OCI-LY7 (cell line): Measurements from ENCODE around the gene CXCL8. TPM values are rescaled to one million over a fixed set of nuclear protein-coding genes. Genes with fewer than 3 reads are reported as not detected.

Experiments used
- BruUV-seq: library from RNA; stranded (reverse); fragments of 400-500 nt; replicated peaks from 2 replicates; lab custom pipeline; 2021; lab: Mats Ljungman, UMichigan
- CTCF ChIA-PET: fragments of 300-600 bp; sonication (Branson Sonifier 250); formaldehyde crosslinking; loops from one replicate; lab custom pipeline; 2022; ENCODE audit warnings: antibody characterized with exemption; ENCODE audit not compliant: unreplicated experiment; lab: Charles Lee
- POLR2A ChIA-PET: fragments of 300-600 bp; sonication (Branson Sonifier 250); formaldehyde crosslinking; loops from one replicate; lab custom pipeline; 2022; ENCODE audit warnings: antibody characterized with exemption; lab: Charles Lee
- DNase-seq: peaks from one replicate; pipeline ENCODE4 v3.0.0-alpha.2; 2015; ENCODE audit warnings: low spot score
- H2AFZ ChIP-seq: fragments of 200-600 bp; sonication (generic), shearing (Covaris generic); 2 replicates; pipeline ENCODE4 v1.6.1; 2014; ENCODE audit warnings: mild to moderate bottlenecking, antibody characterized with exemption, low read length, moderate library complexity
- H3K27ac ChIP-seq: fragments of 200-600 bp; sonication (generic); 2 replicates; pipeline ENCODE4 v1.5.1; 2014; ENCODE audit warnings: mixed run types, low read depth, mild to moderate bottlenecking, moderate library complexity, low read length, inconsistent platforms; ENCODE audit not compliant: poor library complexity, severe bottlenecking
- H3K36me3 ChIP-seq: fragments of 200-600 bp; sonication (generic); 2 replicates; pipeline ENCODE4 v1.6.1; 2014; ENCODE audit warnings: mild to moderate bottlenecking, antibody characterized with exemption, low read length, moderate library complexity, mixed read lengths; ENCODE audit not compliant: insufficient read depth
- H3K4me1 ChIP-seq: fragments of 200-600 bp; sonication (generic); 2 replicates; pipeline ENCODE4 v1.5.1; 2014; ENCODE audit warnings: mild to moderate bottlenecking, low read length; ENCODE audit not compliant: insufficient read depth, poor library complexity, severe bottlenecking
- H3K4me2 ChIP-seq: fragments of 200-600 bp; sonication (generic); 2 replicates; pipeline ENCODE4 v1.6.1; 2014; ENCODE audit warnings: mild to moderate bottlenecking, low read length
- H3K4me3 ChIP-seq: fragments of 200-600 bp; sonication (generic); 2 replicates; pipeline ENCODE4 v1.5.1; 2014; ENCODE audit warnings: mild to moderate bottlenecking, low read depth, low read length; ENCODE audit not compliant: poor library complexity, severe bottlenecking
- H3K79me2 ChIP-seq: fragments of 200-600 bp; sonication (generic); 2 replicates; pipeline ENCODE4 v1.6.1; 2016; ENCODE audit warnings: low read depth, mild to moderate bottlenecking, low read length, moderate library complexity, mixed read lengths; ENCODE audit not compliant: insufficient read depth
- H3K9me2 ChIP-seq: fragments of 200-600 bp; sonication (generic); 2 replicates; pipeline ENCODE4 v1.6.1; 2016; ENCODE audit warnings: mild to moderate bottlenecking, low read length, mixed read lengths; ENCODE audit not compliant: insufficient read depth
- H3K9me3 ChIP-seq: fragments of 200-600 bp; sonication (generic); 2 replicates; pipeline ENCODE4 v1.6.1; 2014; ENCODE audit warnings: mild to moderate bottlenecking, mixed run types, low read length, mixed read lengths
- H4K20me1 ChIP-seq: fragments of 200-600 bp; sonication (generic); 2 replicates; pipeline ENCODE4 v1.6.1; 2014; ENCODE audit warnings: mild to moderate bottlenecking, antibody characterized with exemption, low read length, moderate library complexity, mixed read lengths; ENCODE audit not compliant: insufficient read depth
- EZH2phosphoT487 ChIP-seq: fragments of 200-600 bp; sonication (generic); IDR thresholded peaks from 2 replicates; pipeline ENCODE4 v1.6.1; 2018; ENCODE audit warnings: low read depth, borderline replicate concordance, mild to moderate bottlenecking, mixed run types, antibody characterized with exemption, low read length, moderate library complexity, mixed read lengths
- intact Hi-C: fragments of 100-400 bp; cut with micrococcal nuclease; formaldehyde crosslinking; loops from one replicate; pipeline ENCODE4 v1.10.0; 2022; ENCODE audit not compliant: unreplicated experiment
- total RNA-seq, 2 experiments: library from RNA; depleted of rRNA in 1 of 2; stranded (reverse); fragments of >200 nt in 1 of 2; shearing (Covaris generic) in 1 of 2; gene quantifications; 2 replicates each; pipeline ENCODE4 v1.2.3, GENCODE V29; 2014 to 2022
- TF ChIP-seq, protein P1 (sequence below): fragments of 200-600 bp; sonication (generic); conservative IDR thresholded peaks from 2 replicates; pipeline ENCODE4 v1.5.1; 2014; ENCODE audit warnings: mild to moderate bottlenecking, antibody characterized with exemption, low read length, moderate library complexity, mixed read lengths

Gene CXCL8
- total RNA-seq, 2 experiments from 2014 or later: not detected

DNA sequence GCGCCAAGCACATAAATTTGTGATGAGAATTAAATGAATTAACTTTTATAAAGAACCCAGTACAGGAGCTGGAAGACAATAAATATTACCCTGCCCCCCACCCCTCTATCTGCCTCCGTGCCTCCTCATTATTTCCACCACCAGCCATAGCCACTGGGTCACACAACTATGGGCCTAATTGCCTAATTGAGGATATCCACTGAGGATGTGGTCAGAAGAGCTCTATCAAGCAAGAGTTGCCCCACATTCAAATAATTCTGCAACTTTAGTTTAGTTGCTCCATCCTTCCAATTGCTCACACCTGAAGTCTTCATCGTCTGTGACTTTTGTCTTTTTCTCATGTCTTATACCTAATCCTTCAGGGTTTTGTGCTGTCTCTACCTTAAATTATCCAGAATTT is 9.5 kb upstream of the CXCL8 start:
- POLR2A ChIA-PET: interaction anchor here (1.5 kb wide), 1 partner anchor 10 kb away, joined by 3 read pairs; the partner anchor contains the start of gene CXCL8
- Histone ChIP-seq H3K4me1 (no peaks in the 10 kb centered on the region), H2AFZ (no peak overlapping the region), H3K9me3 (no peaks in the 10 kb centered on the region), H3K79me2 (no peaks in the 10 kb centered on the region), H3K27ac (no peak overlapping the region), H3K36me3 (no peaks in the 10 kb centered on the region), H3K4me3 (no peak overlapping the region), H3K4me2 (no peak overlapping the region), H4K20me1 (no peaks in the 10 kb centered on the region), H3K9me2 (no peaks in the 10 kb centered on the region)
- CTCF ChIA-PET: interaction anchor here (0.5 kb wide), 1 partner anchor 31 kb away, joined by 3 read pairs; no protein-coding TSS in a partner anchor
- no peak for TF ChIP-seq EZH2phosphoT487
- TF ChIP-seq, protein P1, sequence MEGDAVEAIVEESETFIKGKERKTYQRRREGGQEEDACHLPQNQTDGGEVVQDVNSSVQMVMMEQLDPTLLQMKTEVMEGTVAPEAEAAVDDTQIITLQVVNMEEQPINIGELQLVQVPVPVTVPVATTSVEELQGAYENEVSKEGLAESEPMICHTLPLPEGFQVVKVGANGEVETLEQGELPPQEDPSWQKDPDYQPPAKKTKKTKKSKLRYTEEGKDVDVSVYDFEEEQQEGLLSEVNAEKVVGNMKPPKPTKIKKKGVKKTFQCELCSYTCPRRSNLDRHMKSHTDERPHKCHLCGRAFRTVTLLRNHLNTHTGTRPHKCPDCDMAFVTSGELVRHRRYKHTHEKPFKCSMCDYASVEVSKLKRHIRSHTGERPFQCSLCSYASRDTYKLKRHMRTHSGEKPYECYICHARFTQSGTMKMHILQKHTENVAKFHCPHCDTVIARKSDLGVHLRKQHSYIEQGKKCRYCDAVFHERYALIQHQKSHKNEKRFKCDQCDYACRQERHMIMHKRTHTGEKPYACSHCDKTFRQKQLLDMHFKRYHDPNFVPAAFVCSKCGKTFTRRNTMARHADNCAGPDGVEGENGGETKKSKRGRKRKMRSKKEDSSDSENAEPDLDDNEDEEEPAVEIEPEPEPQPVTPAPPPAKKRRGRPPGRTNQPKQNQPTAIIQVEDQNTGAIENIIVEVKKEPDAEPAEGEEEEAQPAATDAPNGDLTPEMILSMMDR: no peak
- BruUV-seq: no TSS peak
- DNase-seq: no peak
- intact Hi-C loops: no loop called here

DNA sequence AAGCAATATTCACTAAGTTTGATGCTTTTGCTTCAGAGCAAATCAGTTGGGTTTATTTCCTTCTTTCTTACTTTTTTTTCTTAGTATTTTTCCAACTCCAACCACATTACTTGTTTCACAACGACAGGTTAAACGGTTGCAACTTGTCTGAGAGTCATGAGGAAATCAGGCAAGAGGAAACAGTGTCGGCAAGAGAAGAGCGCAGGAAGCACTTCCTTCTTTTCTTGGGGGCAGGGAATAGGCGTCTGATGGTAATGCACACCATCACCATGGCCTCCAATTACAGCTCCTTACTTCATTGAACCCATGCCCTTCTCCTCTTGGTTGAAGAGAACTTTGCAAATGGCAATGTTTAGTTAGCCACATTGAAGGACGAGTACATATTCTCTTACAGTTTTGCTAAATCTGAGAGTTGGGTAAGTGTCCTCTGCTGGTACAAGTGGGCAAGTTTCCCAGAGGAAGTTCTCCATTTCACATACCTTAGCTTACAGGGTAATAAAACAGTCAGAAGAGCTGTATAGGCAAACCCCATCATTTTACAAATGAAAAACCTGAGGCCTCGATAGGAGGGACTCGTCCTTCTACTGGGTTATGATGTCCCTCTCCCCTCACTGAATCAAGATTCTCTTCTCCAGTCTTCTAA is 8.3 kb upstream of the CXCL8 start:
- H2AFZ ChIP-seq: no peak overlapping the region

More for the DNA sequence above, 8.3 kb upstream of the CXCL8 start:
- BruUV-seq: no TSS peak
- no peak for DNase-seq
- CTCF ChIA-PET: no interaction called here
- no peaks in the 10 kb centered on the region for H4K20me1 ChIP-seq
- no peak overlapping the region for H3K4me2 ChIP-seq
- no peaks in the 10 kb centered on the region for H3K9me2 ChIP-seq
- H3K79me2 ChIP-seq: no peaks in the 10 kb centered on the region
- H3K36me3 ChIP-seq: no peaks in the 10 kb centered on the region
- H3K4me3 ChIP-seq: no peak overlapping the region
- no peaks in the 10 kb centered on the region for H3K4me1 ChIP-seq
- POLR2A ChIA-PET: no interaction called here
- no peak for TF ChIP-seq EZH2phosphoT487
- TF ChIP-seq, protein P1: no peak
- H3K27ac ChIP-seq: no peak overlapping the region
- intact Hi-C loops: no loop called here
- no peaks in the 10 kb centered on the region for H3K9me3 ChIP-seq
